ENCODE measurements around the gene GLB1L.
A peak's percentile ranks its signal among the peaks of the same experiment; 100 is the strongest.

The GLB1L gene

DNA sequence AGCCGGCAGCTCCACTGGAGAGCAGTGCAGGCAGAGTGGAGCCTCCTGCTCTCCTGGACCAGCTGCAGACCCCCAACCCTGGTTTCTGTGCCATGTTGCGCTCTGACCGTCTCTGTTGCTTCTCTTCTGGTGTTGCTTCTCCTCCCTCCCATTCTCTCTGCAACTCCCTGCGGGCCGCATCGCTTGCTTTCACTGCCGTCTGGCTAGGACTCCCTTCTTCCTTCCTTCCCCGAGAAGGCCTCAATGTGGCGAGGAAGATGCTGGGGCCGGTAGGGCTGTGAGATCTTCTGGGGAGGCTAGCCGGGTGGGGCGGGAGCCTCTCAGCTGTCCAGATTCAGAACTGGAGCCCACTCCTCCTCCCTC is 40.1 kb upstream of the GLB1L start:
- Mint-ChIP-seq H3K9me3 (no peaks in the 10 kb centered on the region), H3K27me3 (no peaks in the 10 kb centered on the region), H3K27ac (no peak overlapping the region), H3K36me3 (peaks cover 39% of the 10 kb centered on the region), H3K4me3 (no peak overlapping the region), H3K4me1 (peaks cover 37% of the 10 kb centered on the region)
- ATAC-seq: no peak

DNA sequence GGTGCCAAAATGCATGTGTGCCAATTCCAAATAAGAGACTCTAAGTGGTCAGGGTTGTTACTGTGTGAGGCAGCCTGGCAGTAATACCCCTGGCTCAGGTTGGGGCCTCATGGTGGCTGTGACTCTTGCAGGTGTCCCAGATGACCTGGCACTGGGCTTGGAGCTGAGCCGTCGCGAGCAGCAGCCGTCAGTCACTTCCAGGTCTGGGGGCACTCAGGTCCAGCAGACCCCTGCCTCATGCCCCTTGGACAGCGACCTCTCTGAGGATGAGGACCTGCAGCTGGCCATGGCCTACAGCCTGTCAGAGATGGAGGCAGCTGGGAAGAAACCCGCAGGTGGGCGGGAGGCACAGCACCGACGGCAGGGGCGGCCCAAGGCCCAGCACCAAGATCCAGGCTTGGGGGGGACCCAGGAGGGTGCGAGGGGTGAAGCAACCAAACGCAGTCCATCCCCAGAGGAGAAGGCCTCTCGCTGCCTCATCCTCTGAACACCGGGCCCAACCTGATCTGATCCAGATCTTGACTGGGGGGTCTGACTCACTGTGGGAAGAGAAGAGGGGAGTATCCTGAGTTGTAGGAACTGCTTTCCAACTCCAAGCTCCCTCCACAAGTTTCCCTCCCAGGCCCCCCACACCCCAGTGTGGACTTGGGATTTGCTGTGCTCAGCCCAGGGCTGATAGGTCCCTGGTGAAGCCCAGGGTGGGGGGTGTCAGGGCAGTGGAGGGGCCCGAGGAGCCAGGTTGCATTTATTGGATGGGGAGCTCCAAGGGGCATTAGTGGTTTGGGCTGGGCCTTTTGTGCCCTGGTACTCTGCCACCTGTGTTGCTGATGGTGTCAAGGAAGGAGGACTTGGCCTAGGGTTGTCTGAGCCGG is 39.5 kb upstream of the GLB1L start:
- ATAC-seq: no peak
- Mint-ChIP-seq H3K27ac (no peak overlapping the region), H3K36me3 (peaks cover 41% of the 10 kb centered on the region), H3K9me3 (no peaks in the 10 kb centered on the region), H3K4me3 (no peak overlapping the region), H3K27me3 (no peaks in the 10 kb centered on the region), H3K4me1 (peaks cover 43% of the 10 kb centered on the region)

DNA sequence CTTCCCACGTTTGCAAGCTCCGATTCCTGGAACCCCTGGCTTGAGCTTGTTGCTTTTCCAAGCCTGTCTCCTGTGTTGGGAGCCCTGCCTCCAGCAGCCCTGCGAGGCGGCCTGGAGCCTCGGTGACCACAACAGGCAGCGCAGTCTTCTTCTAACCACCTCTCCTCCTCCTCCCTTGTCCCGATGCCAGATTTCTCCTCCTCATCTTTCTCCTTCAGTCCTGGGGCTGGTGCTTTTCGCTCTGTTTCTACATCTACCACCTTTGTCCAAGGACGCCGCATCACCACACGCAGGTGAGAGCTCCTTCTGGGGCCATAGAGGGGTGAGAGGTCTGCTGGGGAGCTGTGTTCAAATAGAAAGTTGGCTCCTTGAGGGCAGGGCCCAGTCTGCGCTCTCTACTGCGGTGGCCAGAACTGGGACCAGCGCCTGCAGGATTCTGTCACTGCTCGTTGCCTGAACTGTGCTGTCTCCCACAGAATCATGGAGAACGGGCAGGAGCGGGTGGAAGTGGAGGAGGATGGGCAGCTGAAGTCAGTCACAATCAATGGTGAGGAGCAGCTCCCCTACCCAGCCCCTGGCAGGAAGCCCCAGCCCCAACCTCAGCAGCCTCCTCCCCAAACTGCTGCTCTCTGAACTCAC is 37.8 kb upstream of the GLB1L start:
- H3K4me3 Mint-ChIP-seq: no peak overlapping the region
- H3K4me1 Mint-ChIP-seq: peaks cover 55% of the 10 kb centered on the region
- no peaks in the 10 kb centered on the region for H3K9me3 Mint-ChIP-seq
- ATAC-seq: no peak
- peaks cover 41% of the 10 kb centered on the region for H3K36me3 Mint-ChIP-seq
- no peaks in the 10 kb centered on the region for H3K27me3 Mint-ChIP-seq
- H3K27ac Mint-ChIP-seq: peak overlapping the region; percentile 45

DNA sequence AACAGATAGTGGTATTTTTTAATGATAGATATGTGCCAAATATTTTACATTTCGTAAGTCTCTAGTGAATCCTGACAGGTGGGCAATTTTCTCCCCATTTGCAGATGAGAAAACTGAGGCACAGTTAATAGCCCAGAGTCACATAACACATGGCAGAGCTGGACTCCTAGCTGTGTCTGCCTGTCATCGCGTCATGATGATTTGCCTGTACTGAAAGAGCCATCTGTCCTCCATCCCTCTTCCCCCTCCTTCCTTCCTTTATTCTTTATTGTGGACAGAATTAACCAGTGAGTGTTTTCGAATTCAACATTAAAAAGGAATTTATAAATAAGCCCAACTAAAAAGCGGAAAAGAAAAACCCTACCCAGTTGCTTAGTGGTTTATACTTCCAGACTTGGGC is 37.1 kb upstream of the GLB1L start:
- Mint-ChIP-seq H3K4me3 (no peak overlapping the region), H3K27me3 (no peaks in the 10 kb centered on the region), H3K36me3 (peaks cover 41% of the 10 kb centered on the region), H3K9me3 (no peaks in the 10 kb centered on the region), H3K4me1 (peaks cover 62% of the 10 kb centered on the region), H3K27ac (peak overlapping the region; percentile 45)
- ATAC-seq: no peak

DNA sequence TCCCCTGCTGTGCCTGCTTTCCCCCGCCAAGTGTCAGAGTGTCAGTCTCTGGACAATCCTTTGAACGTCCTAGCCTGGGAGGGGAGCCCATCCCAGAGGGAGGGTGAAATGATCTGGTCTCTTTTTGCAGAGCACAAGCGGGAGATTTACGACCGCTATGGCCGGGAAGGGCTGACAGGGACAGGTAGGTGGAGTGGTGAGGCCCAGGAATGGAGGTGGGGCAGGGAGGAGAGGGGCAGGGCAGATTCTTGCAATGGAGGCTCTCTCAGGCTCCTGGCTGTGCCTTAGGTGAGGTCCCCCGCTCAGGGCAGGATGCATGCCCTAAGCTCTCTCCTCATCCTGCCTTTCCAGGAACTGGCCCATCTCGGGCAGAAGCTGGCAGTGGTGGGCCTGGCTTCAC is 36.3 kb upstream of the GLB1L start:
- Mint-ChIP-seq H3K9me3 (no peaks in the 10 kb centered on the region), H3K27ac (peak overlapping the region; percentile 96), H3K4me1 (peaks cover 66% of the 10 kb centered on the region), H3K4me3 (no peak overlapping the region), H3K36me3 (peaks cover 41% of the 10 kb centered on the region), H3K27me3 (no peaks in the 10 kb centered on the region)
- ATAC-seq: no peak

DNA sequence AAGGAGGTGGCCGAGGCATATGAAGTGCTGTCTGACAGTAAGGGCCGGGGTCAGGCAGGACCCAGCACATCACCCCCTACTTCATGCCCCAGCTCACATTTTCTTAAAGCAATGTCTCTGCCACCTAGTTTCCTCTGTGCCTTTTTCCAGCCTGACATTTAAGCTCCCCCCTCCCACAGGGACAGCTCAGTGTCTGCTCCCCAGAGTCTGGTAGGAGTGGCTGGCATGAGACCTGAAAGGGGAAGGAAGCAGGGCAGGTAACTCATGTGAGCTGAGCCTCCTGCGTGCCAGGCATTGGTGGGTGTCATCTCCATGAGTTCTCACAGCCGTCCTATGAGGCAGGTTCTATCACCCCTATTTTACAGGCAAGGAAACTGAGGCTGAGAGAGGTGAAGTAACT is 35.4 kb upstream of the GLB1L start:
- H3K9me3 Mint-ChIP-seq: no peaks in the 10 kb centered on the region

DNA sequence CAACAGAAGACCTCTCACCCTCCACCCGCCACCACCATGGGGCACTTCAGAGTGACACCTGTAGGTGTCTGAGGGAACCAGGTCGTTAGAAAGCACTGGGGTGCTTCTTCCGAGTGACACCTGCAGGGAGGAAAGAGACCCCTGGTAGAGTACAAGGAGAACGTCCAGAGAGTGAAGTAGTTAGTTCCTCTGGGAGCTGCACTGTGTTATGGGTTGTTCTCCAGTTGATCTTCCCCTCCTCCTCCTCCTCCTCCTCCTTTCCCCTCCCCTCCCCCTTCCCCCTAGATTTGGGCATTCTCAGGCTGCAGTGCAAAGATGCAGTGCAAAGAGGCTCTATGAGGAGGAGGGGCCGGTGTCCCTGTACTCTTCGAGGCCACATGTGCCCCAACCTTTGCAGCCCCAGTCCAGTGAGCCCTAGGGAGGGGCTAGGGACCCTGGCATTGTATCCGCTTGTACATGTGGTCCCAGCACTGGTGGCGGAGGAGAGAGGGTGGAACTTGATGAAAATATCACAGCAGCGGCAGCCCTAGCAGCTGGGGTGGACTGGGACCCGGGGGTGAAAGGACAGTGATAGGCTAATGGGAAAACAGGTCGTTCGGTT is 34.8 kb upstream of the GLB1L start:
- Mint-ChIP-seq H3K27me3 (no peaks in the 10 kb centered on the region), H3K36me3 (peaks cover 27% of the 10 kb centered on the region), H3K9me3 (no peaks in the 10 kb centered on the region), H3K4me3 (peak overlapping the region; percentile 96), H3K27ac (peak overlapping the region; percentile 96), H3K4me1 (peaks cover 52% of the 10 kb centered on the region)
- no peak for ATAC-seq

More for the DNA sequence above, 35.4 kb upstream of the GLB1L start:
- Mint-ChIP-seq H3K4me1 (peaks cover 58% of the 10 kb centered on the region), H3K36me3 (peaks cover 33% of the 10 kb centered on the region), H3K27me3 (no peaks in the 10 kb centered on the region), H3K27ac (peak overlapping the region; percentile 96), H3K4me3 (peak overlapping the region; percentile 96)
- no peak for ATAC-seq

DNA sequence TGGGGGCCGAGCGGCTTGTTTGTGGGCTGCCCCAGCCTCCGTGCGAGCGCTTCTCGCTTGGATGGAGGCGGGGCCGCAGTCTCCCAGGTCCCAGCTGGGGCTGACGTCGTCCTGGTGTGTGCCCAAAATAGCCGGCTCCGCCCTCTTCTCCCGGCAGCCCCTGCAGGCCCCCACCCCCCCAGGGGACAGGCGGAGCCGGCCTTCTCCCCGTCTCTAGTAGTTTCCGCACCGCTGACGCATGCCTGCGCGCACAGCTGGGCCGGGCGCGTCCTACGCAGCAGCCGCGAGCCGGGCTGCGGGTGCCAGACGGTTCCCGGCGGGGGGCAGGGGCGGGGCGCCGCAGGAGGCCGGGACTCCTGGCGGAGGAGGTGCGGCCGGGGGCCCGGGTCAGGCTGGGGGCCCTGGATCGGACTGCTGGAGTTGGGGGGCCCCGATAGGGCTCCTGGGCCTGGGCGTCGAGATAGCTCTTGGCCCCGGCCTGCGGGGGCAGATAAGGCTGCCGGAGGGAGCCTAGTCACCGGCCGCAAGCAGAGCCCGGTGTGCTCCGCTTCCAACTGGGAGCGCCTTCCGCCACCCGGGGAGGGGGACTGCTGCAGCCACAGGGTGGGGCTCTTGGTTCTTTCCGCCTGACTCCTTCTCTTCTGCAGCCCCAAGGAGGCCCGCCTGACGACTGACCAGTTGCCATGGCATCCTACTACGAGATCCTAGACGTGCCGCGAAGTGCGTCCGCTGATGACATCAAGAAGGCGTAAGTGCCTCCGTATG is 34.1 kb upstream of the GLB1L start, which contains the start of gene DNAJB2:
DNAJB2 (plus strand) TSS at position 216 of the 765 bp plus-strand sequence; CDS start at position 684, 468 bp downstream.
- peak within 1 kb of the TSS; percentile 96 for H3K27ac Mint-ChIP-seq
- peaks cover 27% of the 10 kb centered on the region for H3K36me3 Mint-ChIP-seq
- no peaks in the 10 kb centered on the region for H3K9me3 Mint-ChIP-seq
- ATAC-seq: peak; percentile 93
- H3K27me3 Mint-ChIP-seq: no peaks in the 10 kb centered on the region
- H3K4me3 Mint-ChIP-seq: peak within 1 kb of the TSS; percentile 96
- peaks cover 59% of the 10 kb centered on the region for H3K4me1 Mint-ChIP-seq

DNA sequence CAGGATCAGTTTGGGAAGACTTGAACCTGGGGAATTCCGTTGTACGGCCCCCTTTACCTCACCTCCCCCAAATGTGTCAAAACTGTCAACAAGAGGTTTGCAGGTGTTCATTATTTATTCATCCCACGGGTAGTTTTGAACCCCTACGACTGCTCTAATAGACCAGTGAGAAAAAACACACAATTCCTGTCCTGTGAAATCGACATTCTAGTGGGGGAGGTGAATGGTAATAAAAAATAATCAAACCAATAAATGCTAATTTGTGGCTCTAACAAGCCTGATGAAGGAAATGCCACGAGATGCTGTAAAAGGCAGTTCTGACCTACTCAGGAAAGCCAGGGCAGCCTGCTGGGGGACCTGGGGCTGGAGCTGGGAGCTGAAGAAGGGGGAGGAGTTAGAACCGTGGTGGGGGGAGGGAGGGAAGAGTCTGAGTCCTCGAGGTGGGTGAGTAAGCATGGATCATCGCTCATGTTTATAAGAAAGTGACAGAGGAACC is 33.5 kb upstream of the GLB1L start:
- ATAC-seq: peak; percentile 0
- Mint-ChIP-seq H3K4me1 (peaks cover 65% of the 10 kb centered on the region), H3K4me3 (peak overlapping the region; percentile 96), H3K36me3 (peaks cover 27% of the 10 kb centered on the region), H3K27ac (peak overlapping the region; percentile 96), H3K27me3 (no peaks in the 10 kb centered on the region), H3K9me3 (no peaks in the 10 kb centered on the region)

DNA sequence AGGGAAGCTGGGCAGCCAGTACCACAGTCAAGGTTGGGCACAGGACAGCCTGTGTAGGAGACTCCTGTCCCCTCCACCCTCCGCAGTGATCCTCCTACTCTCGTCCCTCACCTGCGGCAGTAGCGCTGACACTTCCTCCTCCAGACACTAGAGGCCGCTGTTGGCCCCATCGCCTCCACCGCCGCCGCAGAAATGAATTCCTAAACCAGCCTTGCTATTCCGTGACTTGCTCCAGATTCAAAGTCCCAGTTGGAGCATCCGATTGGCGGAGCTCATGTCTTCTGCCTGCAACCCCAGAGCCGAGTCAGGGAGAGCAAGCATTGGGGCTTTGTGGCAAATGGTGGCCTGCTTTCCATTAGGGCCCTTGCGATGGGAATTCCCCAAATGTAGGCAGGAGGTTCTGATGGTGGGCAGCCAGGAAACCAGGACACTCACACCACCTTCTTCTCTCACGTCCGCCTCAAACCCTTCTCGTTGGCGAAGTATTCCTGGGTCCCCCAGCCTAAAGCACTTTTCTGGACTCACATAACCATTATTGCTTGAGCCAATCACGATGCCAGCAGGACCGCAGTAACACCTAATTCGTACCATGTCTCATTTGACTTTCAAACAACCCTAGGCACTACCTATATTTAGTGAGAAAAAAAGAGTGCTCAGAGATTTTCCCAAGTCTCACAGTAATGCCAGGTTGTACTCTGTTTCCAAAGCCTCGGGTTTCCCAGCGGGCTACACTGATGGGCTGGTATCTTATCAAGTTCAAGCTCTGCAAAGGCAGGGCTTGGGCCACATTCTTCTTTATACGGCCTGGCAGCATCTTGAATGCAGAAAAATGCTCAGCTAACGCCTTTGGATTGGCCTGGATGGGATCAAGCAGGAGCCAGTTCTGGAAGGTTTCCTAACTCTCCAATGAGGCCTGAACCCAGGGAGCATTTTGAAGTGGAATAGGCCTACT is 32.7 kb upstream of the GLB1L start:
- Mint-ChIP-seq H3K4me3 (peak overlapping the region; percentile 96), H3K36me3 (peaks cover 23% of the 10 kb centered on the region), H3K4me1 (peaks cover 63% of the 10 kb centered on the region), H3K27ac (peak overlapping the region; percentile 96), H3K9me3 (no peaks in the 10 kb centered on the region), H3K27me3 (no peaks in the 10 kb centered on the region)
- peak; percentile 45 for ATAC-seq

DNA sequence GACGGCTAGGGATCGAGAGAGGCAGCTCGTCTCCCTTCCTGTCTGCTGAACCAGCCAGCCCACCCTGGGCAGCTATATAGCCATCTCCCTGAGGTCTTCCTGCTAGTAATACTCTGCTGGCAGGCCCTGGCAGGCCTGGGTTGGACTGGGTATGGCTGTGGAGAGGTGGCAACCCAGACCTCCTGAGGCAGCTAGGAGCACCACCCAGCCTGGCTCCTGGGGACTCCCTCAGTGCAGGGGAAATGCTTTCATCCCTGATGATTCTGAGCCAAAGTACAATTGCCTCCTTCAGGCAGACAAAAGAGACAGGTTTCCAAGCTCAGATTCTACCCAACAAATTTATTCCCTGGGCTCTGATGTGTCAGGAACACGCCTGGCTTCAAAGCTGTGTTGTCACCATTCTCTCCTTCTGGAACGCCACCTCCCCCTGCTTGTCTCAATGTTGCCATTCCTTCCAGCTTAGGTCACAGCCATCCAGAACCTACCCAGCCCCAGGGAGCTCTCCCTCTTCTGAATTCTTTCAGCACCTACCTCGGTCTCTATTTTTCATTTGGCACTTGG is 29.2 kb upstream of the GLB1L start:
- no peaks in the 10 kb centered on the region for H3K27me3 Mint-ChIP-seq
- no peak overlapping the region for H3K4me3 Mint-ChIP-seq

DNA sequence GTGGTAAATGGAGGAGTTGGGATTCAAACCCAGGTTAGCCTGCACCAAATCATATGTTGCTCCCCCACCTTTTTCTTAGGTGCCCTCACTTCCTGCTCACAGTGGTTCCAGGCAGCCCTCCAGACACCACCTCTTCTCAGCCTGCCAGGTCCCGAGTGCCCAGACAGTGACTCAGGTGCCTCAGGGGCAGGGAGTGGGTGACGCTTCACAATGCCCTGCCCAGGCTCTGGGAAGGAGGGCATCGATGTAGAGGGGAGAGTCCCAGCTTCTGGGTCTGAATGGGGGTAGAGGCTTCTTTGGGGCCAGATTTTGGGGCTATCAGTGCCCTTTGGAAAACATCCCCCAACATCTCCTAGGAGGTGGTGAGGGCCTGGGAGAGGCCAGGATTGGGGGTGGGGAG is 28.7 kb upstream of the GLB1L start:
- Mint-ChIP-seq H3K36me3 (no peaks in the 10 kb centered on the region), H3K4me1 (peaks cover 51% of the 10 kb centered on the region), H3K27me3 (no peaks in the 10 kb centered on the region), H3K4me3 (no peak overlapping the region), H3K27ac (no peak overlapping the region), H3K9me3 (no peaks in the 10 kb centered on the region)
- no peak for ATAC-seq

More for the DNA sequence above, 29.2 kb upstream of the GLB1L start:
- ATAC-seq: no peak
- Mint-ChIP-seq H3K36me3 (no peaks in the 10 kb centered on the region), H3K9me3 (no peaks in the 10 kb centered on the region), H3K4me1 (peaks cover 52% of the 10 kb centered on the region), H3K27ac (peak overlapping the region; percentile 17)

DNA sequence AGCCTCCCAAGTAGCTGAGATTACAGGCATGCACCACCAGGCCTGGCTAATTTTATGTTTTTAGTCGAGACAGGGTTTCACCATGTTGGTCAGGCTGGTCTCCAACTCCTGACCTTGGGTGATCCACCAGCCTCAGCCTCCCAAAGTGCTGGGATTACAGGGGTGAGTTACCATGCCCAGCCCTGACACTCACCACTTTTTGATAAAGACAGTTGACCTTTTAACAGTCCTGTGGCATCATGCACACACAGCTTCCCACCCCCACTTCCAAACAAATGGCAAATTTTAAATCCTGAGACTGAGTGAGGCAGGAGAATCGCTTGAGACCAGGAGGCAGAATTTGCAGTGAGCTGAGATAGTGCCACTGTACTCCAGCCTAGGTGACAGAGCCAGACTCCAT is 27.8 kb upstream of the GLB1L start:
- no peak overlapping the region for H3K4me3 Mint-ChIP-seq
- H3K36me3 Mint-ChIP-seq: no peaks in the 10 kb centered on the region
- no peak overlapping the region for H3K27ac Mint-ChIP-seq
- no peak for ATAC-seq
- H3K4me1 Mint-ChIP-seq: peaks cover 42% of the 10 kb centered on the region
- H3K27me3 Mint-ChIP-seq: no peaks in the 10 kb centered on the region
- H3K9me3 Mint-ChIP-seq: no peaks in the 10 kb centered on the region

DNA sequence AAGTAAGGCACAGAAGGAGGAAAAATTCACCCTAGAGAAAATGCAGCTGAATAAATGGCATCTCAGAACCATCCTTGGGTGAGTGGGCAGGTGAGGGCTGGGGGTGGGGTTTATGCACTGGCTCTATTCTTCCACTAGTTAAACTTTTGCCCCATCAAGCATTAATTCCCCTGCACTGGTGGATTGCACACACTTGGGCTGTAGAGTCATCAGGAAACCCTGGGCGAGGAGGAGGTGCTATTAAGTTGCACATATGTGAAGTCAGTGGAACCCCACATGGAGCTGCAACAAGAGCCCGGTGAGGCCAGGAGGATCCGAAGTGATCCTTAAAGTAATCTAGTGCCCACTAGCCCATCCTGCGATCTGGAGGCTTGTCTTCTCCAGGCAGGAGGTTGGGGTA is 27.1 kb upstream of the GLB1L start:
- H3K27ac Mint-ChIP-seq: no peak overlapping the region
- no peak for ATAC-seq
- H3K36me3 Mint-ChIP-seq: no peaks in the 10 kb centered on the region
- no peaks in the 10 kb centered on the region for H3K27me3 Mint-ChIP-seq
- no peaks in the 10 kb centered on the region for H3K9me3 Mint-ChIP-seq
- H3K4me1 Mint-ChIP-seq: peaks cover 35% of the 10 kb centered on the region
- H3K4me3 Mint-ChIP-seq: no peak overlapping the region
